ENCODE results near the gene SPSB3.
A peak's percentile ranks its signal among the peaks of the same experiment; 100 is the strongest.

The SPSB3 gene

DNA sequence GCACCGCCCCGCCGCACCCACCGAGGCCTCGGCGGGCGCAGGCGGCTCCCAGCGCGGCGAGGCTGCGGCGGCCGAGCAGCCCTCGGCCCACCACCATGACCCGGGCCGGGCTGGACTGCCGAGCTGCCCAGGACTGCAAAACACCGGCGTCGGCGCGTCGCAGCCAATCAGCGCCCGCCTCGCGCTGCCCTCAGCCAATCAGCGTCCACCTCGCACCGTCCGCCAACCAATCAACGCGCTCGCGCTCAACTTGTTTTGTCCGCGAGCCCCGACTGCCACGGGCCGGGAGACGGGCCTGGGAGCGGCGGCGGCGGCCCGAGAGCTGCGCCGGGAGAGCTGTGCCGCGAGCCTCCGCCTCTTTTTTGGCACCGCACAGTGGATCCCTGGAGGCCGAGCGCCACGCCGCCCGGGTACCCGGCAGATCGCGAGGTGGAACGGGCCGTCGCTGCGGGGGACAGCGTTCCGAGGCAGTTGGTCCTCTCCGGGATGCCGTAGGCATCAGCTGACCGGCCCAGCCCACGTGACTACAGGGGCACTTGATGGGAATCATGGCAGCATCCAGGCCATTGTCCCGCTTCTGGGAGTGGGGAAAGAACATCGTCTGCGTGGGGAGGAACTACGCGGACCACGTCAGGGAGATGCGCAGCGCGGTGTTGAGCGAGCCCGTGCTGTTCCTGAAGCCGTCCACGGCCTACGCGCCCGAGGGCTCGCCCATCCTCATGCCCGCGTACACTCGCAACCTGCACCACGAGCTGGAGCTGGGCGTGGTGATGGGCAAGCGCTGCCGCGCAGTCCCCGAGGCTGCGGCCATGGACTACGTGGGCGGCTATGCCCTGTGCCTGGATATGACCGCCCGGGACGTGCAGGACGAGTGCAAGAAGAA, 44.6 kb upstream of the SPSB3 start, which contains the start of the genes FAHD1 and HAGH (continued):
- TF ChIP-seq, protein P1, sequence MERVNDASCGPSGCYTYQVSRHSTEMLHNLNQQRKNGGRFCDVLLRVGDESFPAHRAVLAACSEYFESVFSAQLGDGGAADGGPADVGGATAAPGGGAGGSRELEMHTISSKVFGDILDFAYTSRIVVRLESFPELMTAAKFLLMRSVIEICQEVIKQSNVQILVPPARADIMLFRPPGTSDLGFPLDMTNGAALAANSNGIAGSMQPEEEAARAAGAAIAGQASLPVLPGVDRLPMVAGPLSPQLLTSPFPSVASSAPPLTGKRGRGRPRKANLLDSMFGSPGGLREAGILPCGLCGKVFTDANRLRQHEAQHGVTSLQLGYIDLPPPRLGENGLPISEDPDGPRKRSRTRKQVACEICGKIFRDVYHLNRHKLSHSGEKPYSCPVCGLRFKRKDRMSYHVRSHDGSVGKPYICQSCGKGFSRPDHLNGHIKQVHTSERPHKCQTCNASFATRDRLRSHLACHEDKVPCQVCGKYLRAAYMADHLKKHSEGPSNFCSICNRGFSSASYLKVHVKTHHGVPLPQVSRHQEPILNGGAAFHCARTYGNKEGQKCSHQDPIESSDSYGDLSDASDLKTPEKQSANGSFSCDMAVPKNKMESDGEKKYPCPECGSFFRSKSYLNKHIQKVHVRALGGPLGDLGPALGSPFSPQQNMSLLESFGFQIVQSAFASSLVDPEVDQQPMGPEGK (tag by site-specific recombination; IDR thresholded peaks at IDR 0.05), result peak; percentile 90
- TF ChIP-seq ZNF184 (tag by site-specific recombination; IDR thresholded peaks at IDR 0.05), result no peak
- peak; percentile 78 for TF ChIP-seq ZBTB21 (tag by site-specific recombination; IDR thresholded peaks at IDR 0.05)
- no peak for TF ChIP-seq ZNF571 (tag by site-specific recombination; IDR thresholded peaks at IDR 0.05)
- peak; percentile 69 for TF ChIP-seq ZSCAN30 (tag by site-specific recombination; IDR thresholded peaks at IDR 0.05)
- TF ChIP-seq ZNF48 (tag by site-specific recombination; IDR thresholded peaks at IDR 0.05), result no peak
- TF ChIP-seq, protein P2, sequence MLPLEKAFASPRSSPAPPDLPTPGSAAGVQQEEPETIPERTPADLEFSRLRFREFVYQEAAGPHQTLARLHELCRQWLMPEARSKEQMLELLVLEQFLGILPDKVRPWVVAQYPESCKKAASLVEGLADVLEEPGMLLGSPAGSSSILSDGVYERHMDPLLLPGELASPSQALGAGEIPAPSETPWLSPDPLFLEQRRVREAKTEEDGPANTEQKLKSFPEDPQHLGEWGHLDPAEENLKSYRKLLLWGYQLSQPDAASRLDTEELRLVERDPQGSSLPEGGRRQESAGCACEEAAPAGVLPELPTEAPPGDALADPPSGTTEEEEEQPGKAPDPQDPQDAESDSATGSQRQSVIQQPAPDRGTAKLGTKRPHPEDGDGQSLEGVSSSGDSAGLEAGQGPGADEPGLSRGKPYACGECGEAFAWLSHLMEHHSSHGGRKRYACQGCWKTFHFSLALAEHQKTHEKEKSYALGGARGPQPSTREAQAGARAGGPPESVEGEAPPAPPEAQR (tag by site-specific recombination; IDR thresholded peaks at IDR 0.05), result peak; percentile 91
- TF ChIP-seq ZFP37 (tag by site-specific recombination; IDR thresholded peaks at IDR 0.05), result peak; percentile 99
- TF ChIP-seq ZNF423 (tag by site-specific recombination; IDR thresholded peaks at IDR 0.05), result 0 out of 2 replicates have a peak, but pooled peaks have one; percentile 13
- peak; percentile 100 for TF ChIP-seq YY2 (tag by site-specific recombination; IDR thresholded peaks at IDR 0.05)
- TF ChIP-seq, protein P3, sequence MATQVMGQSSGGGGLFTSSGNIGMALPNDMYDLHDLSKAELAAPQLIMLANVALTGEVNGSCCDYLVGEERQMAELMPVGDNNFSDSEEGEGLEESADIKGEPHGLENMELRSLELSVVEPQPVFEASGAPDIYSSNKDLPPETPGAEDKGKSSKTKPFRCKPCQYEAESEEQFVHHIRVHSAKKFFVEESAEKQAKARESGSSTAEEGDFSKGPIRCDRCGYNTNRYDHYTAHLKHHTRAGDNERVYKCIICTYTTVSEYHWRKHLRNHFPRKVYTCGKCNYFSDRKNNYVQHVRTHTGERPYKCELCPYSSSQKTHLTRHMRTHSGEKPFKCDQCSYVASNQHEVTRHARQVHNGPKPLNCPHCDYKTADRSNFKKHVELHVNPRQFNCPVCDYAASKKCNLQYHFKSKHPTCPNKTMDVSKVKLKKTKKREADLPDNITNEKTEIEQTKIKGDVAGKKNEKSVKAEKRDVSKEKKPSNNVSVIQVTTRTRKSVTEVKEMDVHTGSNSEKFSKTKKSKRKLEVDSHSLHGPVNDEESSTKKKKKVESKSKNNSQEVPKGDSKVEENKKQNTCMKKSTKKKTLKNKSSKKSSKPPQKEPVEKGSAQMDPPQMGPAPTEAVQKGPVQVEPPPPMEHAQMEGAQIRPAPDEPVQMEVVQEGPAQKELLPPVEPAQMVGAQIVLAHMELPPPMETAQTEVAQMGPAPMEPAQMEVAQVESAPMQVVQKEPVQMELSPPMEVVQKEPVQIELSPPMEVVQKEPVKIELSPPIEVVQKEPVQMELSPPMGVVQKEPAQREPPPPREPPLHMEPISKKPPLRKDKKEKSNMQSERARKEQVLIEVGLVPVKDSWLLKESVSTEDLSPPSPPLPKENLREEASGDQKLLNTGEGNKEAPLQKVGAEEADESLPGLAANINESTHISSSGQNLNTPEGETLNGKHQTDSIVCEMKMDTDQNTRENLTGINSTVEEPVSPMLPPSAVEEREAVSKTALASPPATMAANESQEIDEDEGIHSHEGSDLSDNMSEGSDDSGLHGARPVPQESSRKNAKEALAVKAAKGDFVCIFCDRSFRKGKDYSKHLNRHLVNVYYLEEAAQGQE (tag by site-specific recombination; IDR thresholded peaks at IDR 0.05), result peak; percentile 74
- TF ChIP-seq, protein P4, sequence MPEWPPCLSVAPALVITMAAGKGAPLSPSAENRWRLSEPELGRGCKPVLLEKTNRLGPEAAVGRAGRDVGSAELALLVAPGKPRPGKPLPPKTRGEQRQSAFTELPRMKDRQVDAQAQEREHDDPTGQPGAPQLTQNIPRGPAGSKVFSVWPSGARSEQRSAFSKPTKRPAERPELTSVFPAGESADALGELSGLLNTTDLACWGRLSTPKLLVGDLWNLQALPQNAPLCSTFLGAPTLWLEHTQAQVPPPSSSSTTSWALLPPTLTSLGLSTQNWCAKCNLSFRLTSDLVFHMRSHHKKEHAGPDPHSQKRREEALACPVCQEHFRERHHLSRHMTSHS (tag by site-specific recombination; IDR thresholded peaks at IDR 0.05), result peak; percentile 61
- TF ChIP-seq ZBTB20 (tag by site-specific recombination; IDR thresholded peaks at IDR 0.05), result peak; percentile 96
- peak; percentile 90; the same call in 1 of the 2 replicates for TF ChIP-seq ZNF785 (tag by site-specific recombination; IDR thresholded peaks at IDR 0.05)
- TF ChIP-seq ZNF214 (tag by site-specific recombination; IDR thresholded peaks at IDR 0.05; ENCODE audit: borderline replicate concordance), result no peak
- TF ChIP-seq ZNF155 (tag by site-specific recombination; IDR thresholded peaks at IDR 0.05), result no peak
- peak; percentile 96 for TF ChIP-seq ZNF391 (tag by site-specific recombination; IDR thresholded peaks at IDR 0.05; ENCODE audit: borderline replicate concordance, low read depth)
- TF ChIP-seq, protein P5, sequence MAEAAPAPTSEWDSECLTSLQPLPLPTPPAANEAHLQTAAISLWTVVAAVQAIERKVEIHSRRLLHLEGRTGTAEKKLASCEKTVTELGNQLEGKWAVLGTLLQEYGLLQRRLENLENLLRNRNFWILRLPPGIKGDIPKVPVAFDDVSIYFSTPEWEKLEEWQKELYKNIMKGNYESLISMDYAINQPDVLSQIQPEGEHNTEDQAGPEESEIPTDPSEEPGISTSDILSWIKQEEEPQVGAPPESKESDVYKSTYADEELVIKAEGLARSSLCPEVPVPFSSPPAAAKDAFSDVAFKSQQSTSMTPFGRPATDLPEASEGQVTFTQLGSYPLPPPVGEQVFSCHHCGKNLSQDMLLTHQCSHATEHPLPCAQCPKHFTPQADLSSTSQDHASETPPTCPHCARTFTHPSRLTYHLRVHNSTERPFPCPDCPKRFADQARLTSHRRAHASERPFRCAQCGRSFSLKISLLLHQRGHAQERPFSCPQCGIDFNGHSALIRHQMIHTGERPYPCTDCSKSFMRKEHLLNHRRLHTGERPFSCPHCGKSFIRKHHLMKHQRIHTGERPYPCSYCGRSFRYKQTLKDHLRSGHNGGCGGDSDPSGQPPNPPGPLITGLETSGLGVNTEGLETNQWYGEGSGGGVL (tag by site-specific recombination; IDR thresholded peaks at IDR 0.05), result peak; percentile 39
- peak; percentile 87 for TF ChIP-seq SP2 (tag by site-specific recombination; IDR thresholded peaks at IDR 0.05)
- TF ChIP-seq, protein P6, sequence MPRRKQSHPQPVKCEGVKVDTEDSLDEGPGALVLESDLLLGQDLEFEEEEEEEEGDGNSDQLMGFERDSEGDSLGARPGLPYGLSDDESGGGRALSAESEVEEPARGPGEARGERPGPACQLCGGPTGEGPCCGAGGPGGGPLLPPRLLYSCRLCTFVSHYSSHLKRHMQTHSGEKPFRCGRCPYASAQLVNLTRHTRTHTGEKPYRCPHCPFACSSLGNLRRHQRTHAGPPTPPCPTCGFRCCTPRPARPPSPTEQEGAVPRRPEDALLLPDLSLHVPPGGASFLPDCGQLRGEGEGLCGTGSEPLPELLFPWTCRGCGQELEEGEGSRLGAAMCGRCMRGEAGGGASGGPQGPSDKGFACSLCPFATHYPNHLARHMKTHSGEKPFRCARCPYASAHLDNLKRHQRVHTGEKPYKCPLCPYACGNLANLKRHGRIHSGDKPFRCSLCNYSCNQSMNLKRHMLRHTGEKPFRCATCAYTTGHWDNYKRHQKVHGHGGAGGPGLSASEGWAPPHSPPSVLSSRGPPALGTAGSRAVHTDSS (tag by site-specific recombination; IDR thresholded peaks at IDR 0.05), result no peak
- no peak for TF ChIP-seq ZNF404 (tag by site-specific recombination; IDR thresholded peaks at IDR 0.05)
- TF ChIP-seq, protein P7, sequence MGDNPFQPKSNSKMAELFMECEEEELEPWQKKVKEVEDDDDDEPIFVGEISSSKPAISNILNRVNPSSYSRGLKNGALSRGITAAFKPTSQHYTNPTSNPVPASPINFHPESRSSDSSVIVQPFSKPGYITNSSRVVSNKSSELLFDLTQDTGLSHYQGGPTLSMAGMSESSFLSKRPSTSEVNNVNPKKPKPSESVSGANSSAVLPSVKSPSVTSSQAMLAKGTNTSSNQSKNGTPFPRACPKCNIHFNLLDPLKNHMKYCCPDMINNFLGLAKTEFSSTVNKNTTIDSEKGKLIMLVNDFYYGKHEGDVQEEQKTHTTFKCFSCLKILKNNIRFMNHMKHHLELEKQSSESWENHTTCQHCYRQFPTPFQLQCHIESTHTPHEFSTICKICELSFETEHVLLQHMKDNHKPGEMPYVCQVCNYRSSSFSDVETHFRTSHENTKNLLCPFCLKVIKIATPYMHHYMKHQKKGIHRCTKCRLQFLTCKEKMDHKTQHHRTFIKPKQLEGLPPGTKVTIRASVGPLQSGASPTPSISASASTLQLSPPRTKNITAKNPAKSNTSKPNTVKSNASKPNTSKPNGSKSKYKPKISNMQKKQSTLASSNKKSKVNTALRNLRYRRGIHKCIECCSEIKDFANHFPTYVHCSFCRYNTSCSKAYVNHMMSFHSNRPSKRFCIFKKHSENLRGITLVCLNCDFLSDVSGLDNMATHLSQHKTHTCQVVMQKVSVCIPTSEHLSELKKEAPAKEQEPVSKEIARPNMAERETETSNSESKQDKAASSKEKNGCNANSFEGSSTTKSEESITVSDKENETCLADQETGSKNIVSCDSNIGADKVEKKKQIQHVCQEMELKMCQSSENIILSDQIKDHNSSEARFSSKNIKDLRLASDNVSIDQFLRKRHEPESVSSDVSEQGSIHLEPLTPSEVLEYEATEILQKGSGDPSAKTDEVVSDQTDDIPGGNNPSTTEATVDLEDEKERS (tag by site-specific recombination; IDR thresholded peaks at IDR 0.05), result no peak
- TF ChIP-seq ZNF311 (tag by site-specific recombination; IDR thresholded peaks at IDR 0.05; ENCODE audit: borderline replicate concordance), result no peak
- peak; percentile 95 for TF ChIP-seq SP7 (tag by site-specific recombination; IDR thresholded peaks at IDR 0.05)
